Right lobe of liver (tissue), 6 donors: ENCODE data around the gene ADARB2. TPM values are rescaled to one million over a fixed set of nuclear protein-coding genes. Genes with fewer than 3 reads are reported as not detected.

Experiments
- ATAC-seq, 4 donors: fragments of 200-7000 bp; cut with Tn5 transposase; one replicate each; pipeline ENCODE4 v1.9.1; 2020; ENCODE audit warnings: mild to moderate bottlenecking in 4 of 4, moderate library complexity in 4 of 4
- DNase-seq, 3 donors: peaks; one replicate each; pipeline ENCODE4 v3.0.0-alpha.2; 2020
- H3K27ac ChIP-seq, 3 donors: fragments of 200-600 bp; one replicate each; pipeline ENCODE4 v1.8.0; 2022
- H3K27me3 ChIP-seq, 2 donors: fragments of 200-600 bp; one replicate each; pipeline ENCODE4 v1.8.0; 2022
- H3K36me3 ChIP-seq, 4 donors: fragments of 200-600 bp; sonication (generic) in 1 of 4; one replicate each; pipeline versions ENCODE4 v1.5.1 to v1.8.0; 2017 to 2022; ENCODE audit warnings: control low read depth in 1 of 4
- H3K4me1 ChIP-seq, 4 donors: fragments of 200-600 bp; sonication (generic) in 1 of 4; one replicate each; pipeline versions ENCODE4 v1.5.1 to v1.8.0; 2017 to 2022; ENCODE audit warnings: control low read depth in 1 of 4
- H3K4me3 ChIP-seq, 3 donors: fragments of 200-600 bp; one replicate each; pipeline ENCODE4 v1.8.0; 2022
- H3K9me3 ChIP-seq, 4 donors: fragments of 200-600 bp; sonication (generic) in 1 of 4; one replicate each; pipeline versions ENCODE4 v1.5.1 to v1.8.0; 2017 to 2022; ENCODE audit warnings: control low read depth in 1 of 4
- POLR2A ChIP-seq: fragments of 450-650 bp; IDR thresholded peaks from one replicate; pipeline ENCODE4 v1.6.1; 2017; ENCODE audit warnings: antibody characterized with exemption, mild to moderate bottlenecking
- WGBS: methylation state at CpG from one replicate; pipeline ENCODE4 v1.1.6; 2018; ENCODE audit warnings: low coverage, low lambda C conversion rate; ENCODE audit not compliant: insufficient coverage; ENCODE audit errors: missing lambda C conversion rate; 5-methylcytosine and 5-hydroxymethylcytosine counted together
- intact Hi-C, 2 donors: fragments of 100-400 bp; cut with DNase I; formaldehyde crosslinking; loops; one replicate each; pipeline versions ENCODE4 v1.11.2 to v1.14.1; 2022
- total RNA-seq, 6 experiments: library from RNA; depleted of rRNA in 2 of 6; stranded (reverse); fragments of >200 nt in 2 of 6; fragmentation: NEBNext Ultra II Directional in 3 of 6; extraction: Animal tissue kit (Norgen Biotek cat#: 25700) in 3 of 6; gene quantifications; one replicate each; pipeline versions ENCODE4 v1.1.0 to v1.2.4, GENCODE V29; 2016 to 2023
- TF ChIP-seq, protein P1 (sequence below), 4 donors: fragments of 200-600 bp in 3 of 4; fragments of 450-650 bp in 1 of 4; IDR thresholded peaks; one replicate each; pipeline versions ENCODE4 v1.5.1 to v1.8.0; 2016 to 2022; ENCODE audit warnings: antibody characterized with exemption in 4 of 4, mild to moderate bottlenecking in 2 of 4
- donor health status: DM: no; HTN: yes; CAD: no.
- donor health status: DM: no; HTN: no; CAD: no.
- donor health status: DM: no; HTN: no; CAD: no.
- donor health status: DM: no; HTN: yes; CAD: no.
- donor health status: DM: no; HTN: yes; CAD: no.

ADARB2 gene
- total RNA-seq, 6 experiments from 2014 or later: 0.07 to 0.68 (median 0.42) TPM

DNA sequence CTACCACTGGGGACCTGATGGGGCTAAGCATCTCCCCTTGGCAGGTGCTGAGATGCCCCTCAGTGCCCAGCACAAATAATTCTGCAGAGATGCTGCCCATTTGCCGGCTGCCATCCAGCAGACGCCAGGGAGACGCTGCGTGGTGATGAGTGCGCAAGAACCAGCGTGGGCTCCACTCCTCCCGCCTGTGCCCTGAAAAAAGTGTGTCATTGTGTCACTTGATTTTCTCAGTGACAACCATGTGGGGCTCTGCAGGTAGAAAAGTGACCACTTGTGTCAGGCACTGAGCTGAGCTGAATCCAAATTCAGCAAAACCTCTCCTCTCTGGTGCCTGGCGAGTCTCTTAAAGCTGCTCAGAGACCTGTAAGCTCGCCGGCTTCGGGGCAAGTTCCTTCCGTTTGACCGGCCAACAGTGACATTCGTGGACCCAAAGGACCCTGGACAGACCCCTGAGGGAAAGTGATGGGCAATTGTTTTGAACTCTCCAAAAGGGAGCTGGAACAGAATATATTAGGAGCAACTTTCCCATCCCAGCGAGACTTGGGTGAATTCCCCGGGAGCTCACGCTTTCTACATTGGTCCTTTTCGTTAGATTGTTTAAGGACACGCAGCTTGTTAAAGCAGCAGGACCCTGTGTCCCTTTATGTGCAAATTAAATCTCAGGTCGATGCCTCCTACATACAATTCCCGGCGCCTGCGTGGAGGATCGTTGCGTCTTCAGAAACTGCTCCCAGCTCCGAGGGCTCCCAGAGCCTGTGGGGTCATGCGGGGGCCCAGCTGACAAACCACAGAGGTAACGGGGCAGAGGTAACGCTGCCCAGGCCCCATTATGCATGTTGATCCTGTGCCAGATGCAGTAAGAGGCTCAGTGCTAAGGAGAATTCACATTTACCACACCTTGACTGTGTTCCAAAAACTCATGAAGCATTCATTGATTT lies 332.7 kb downstream of the ADARB2 start:
- Histone ChIP-seq H3K27me3 (no peaks in the 10 kb centered on the region), H3K4me3 (no peak overlapping the region), H3K4me1 (no peaks in the 10 kb centered on the region), H3K9me3 (no peaks in the 10 kb centered on the region), H3K27ac (no peak overlapping the region), H3K36me3 (no peaks in the 10 kb centered on the region)
- 36% methylated on average over 5 of the region's 29 CpGs for WGBS
- ATAC-seq (no peak), DNase-seq (peak in 1 of 3 donors; percentile 30)
- TF ChIP-seq POLR2A: no peak
- TF ChIP-seq, protein P1, sequence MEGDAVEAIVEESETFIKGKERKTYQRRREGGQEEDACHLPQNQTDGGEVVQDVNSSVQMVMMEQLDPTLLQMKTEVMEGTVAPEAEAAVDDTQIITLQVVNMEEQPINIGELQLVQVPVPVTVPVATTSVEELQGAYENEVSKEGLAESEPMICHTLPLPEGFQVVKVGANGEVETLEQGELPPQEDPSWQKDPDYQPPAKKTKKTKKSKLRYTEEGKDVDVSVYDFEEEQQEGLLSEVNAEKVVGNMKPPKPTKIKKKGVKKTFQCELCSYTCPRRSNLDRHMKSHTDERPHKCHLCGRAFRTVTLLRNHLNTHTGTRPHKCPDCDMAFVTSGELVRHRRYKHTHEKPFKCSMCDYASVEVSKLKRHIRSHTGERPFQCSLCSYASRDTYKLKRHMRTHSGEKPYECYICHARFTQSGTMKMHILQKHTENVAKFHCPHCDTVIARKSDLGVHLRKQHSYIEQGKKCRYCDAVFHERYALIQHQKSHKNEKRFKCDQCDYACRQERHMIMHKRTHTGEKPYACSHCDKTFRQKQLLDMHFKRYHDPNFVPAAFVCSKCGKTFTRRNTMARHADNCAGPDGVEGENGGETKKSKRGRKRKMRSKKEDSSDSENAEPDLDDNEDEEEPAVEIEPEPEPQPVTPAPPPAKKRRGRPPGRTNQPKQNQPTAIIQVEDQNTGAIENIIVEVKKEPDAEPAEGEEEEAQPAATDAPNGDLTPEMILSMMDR (IDR thresholded peaks at IDR 0.05): no peak
- intact Hi-C loops: no loop called here

GRCh38 chr10:1403508-1404322 lies 333.6 kb downstream of the ADARB2 start:
- H3K9me3 ChIP-seq: no peaks in the 10 kb centered on the region
- no peaks in the 10 kb centered on the region for H3K27me3 ChIP-seq
- H3K4me1 ChIP-seq: no peaks in the 10 kb centered on the region
- DNase-seq (peak in 1 of 3 donors; percentile 24), ATAC-seq (no peak)
- 55% methylated on average over 4 of the region's 18 CpGs for WGBS
- no peak overlapping the region for H3K27ac ChIP-seq
- H3K4me3 ChIP-seq: no peak overlapping the region
- H3K36me3 ChIP-seq: no peaks in the 10 kb centered on the region
- TF ChIP-seq POLR2A: no peak
- TF ChIP-seq, protein P1 (IDR thresholded peaks at IDR 0.05): no peak
- intact Hi-C loops: no loop called here

GRCh38 chr10:1402816-1403507 lies 334.4 kb downstream of the ADARB2 start:
- H3K27me3 ChIP-seq: no peaks in the 10 kb centered on the region
- DNase-seq (peak in 1 of 3 donors; percentile 32), ATAC-seq (no peak)
- no peaks in the 10 kb centered on the region for H3K9me3 ChIP-seq
- TF ChIP-seq POLR2A: no peak
- TF ChIP-seq, protein P1 (IDR thresholded peaks at IDR 0.05): no peak
- H3K4me3 ChIP-seq: no peak overlapping the region
- H3K27ac ChIP-seq: no peak overlapping the region
- H3K4me1 ChIP-seq: no peaks in the 10 kb centered on the region
- intact Hi-C loops: no loop called here
- 73% methylated on average over 5 of the region's 27 CpGs for WGBS
- H3K36me3 ChIP-seq: no peaks in the 10 kb centered on the region

- no peaks in the 10 kb centered on the region for H3K9me3 ChIP-seq
- DNase-seq (peak in 1 of 3 donors; percentile 33), ATAC-seq (no peak)
- TF ChIP-seq POLR2A: no peak
- TF ChIP-seq, protein P1 (IDR thresholded peaks at IDR 0.05): no peak
- H3K36me3 ChIP-seq: no peaks in the 10 kb centered on the region
- WGBS: 51% methylated on average over 14 of the region's 25 CpGs
- no peak overlapping the region for H3K4me3 ChIP-seq
- H3K4me1 ChIP-seq: no peaks in the 10 kb centered on the region
- H3K27ac ChIP-seq: no peak overlapping the region
- intact Hi-C loops: no loop called here
- no peaks in the 10 kb centered on the region for H3K27me3 ChIP-seq
These were observed 335.1 kb downstream of the ADARB2 start for GRCh38 chr10:1402016-1402770.
